Endothelial cell (in vitro differentiated cells): ENCODE measurements around the gene MAP2. TPM values are rescaled to one million over a fixed set of nuclear protein-coding genes. Genes with fewer than 3 reads are reported as not detected.

Experiments
- DNase-seq: peaks from one replicate; pipeline ENCODE4 v3.0.0; 2021; ENCODE audit warnings: low spot score
- H3K27ac Mint-ChIP-seq: one replicate; pipeline ENCODE4 v1.8.0; 2021; ENCODE audit warnings: mixed read lengths, inconsistent platforms; ENCODE audit not compliant: unreplicated experiment
- H3K27me3 Mint-ChIP-seq: one replicate; pipeline ENCODE4 v1.8.0; 2021; ENCODE audit warnings: mild to moderate bottlenecking, moderate library complexity, mixed read lengths, inconsistent platforms; ENCODE audit not compliant: unreplicated experiment
- H3K36me3 Mint-ChIP-seq: one replicate; pipeline ENCODE4 v1.8.0; 2021; ENCODE audit warnings: mild to moderate bottlenecking, low read depth, mixed read lengths, inconsistent platforms; ENCODE audit not compliant: unreplicated experiment
- H3K4me1 Mint-ChIP-seq: one replicate; pipeline ENCODE4 v1.8.0; 2021; ENCODE audit warnings: mild to moderate bottlenecking, mixed read lengths, inconsistent platforms; ENCODE audit not compliant: unreplicated experiment
- H3K4me3 Mint-ChIP-seq: one replicate; pipeline ENCODE4 v1.8.0; 2021; ENCODE audit warnings: mild to moderate bottlenecking, mixed read lengths, inconsistent platforms; ENCODE audit not compliant: unreplicated experiment
- H3K9me3 Mint-ChIP-seq: one replicate; pipeline ENCODE4 v1.8.0; 2021; ENCODE audit warnings: mixed read lengths, inconsistent platforms; ENCODE audit not compliant: unreplicated experiment
- CTCF ChIP-seq: fragments of 200-600 bp; sonication (generic); IDR thresholded peaks from one replicate; pipeline ENCODE4 v1.5.0; 2021; ENCODE audit warnings: antibody characterized with exemption; ENCODE audit not compliant: unreplicated experiment
- total RNA-seq: library from RNA; stranded (reverse); fragmentation: NEBNext Ultra II Directional; extraction: Animal tissue kit (Norgen Biotek cat#: 25700); gene quantifications from one replicate; pipeline ENCODE4 v1.2.1, GENCODE V29; 2021; ENCODE audit not compliant: unreplicated experiment

The MAP2 gene
- total RNA-seq, 1 donor from 2014 or later = 2.1 TPM

GRCh38 chr2:209753020-209753419 is 329.2 kb downstream of the MAP2 start:
- H3K27ac Mint-ChIP-seq = no peak overlapping the region
- H3K4me1 Mint-ChIP-seq = no peaks in the 10 kb centered on the region
- DNase-seq = no peak
- no peak overlapping the region for H3K4me3 Mint-ChIP-seq
- H3K27me3 Mint-ChIP-seq = peaks cover 2% of the 10 kb centered on the region
- peaks cover 4% of the 10 kb centered on the region for H3K9me3 Mint-ChIP-seq
- no peak for TF ChIP-seq CTCF
- no peaks in the 10 kb centered on the region for H3K36me3 Mint-ChIP-seq

GRCh38 chr2:209757163-209757562 is 333.3 kb downstream of the MAP2 start:
- no peak overlapping the region for H3K4me3 Mint-ChIP-seq
- H3K36me3 Mint-ChIP-seq = no peaks in the 10 kb centered on the region
- H3K4me1 Mint-ChIP-seq = no peaks in the 10 kb centered on the region
- DNase-seq = no peak
- no peak for TF ChIP-seq CTCF
- peaks cover 4% of the 10 kb centered on the region for H3K9me3 Mint-ChIP-seq
- no peak overlapping the region for H3K27ac Mint-ChIP-seq
- peaks cover 5% of the 10 kb centered on the region for H3K27me3 Mint-ChIP-seq

- Mint-ChIP-seq H3K4me3 (no peak overlapping the region), H3K27me3 (peaks cover 8% of the 10 kb centered on the region)
- DNase-seq = no peak
These were observed 337.7 kb downstream of the MAP2 start for GRCh38 chr2:209761566-209761965.

GRCh38 chr2:209762563-209762962 is 338.7 kb downstream of the MAP2 start:
- DNase-seq = no peak
- H3K36me3 Mint-ChIP-seq = no peaks in the 10 kb centered on the region
- no peak overlapping the region for H3K4me3 Mint-ChIP-seq
- no peaks in the 10 kb centered on the region for H3K9me3 Mint-ChIP-seq
- no peak overlapping the region for H3K27ac Mint-ChIP-seq
- no peaks in the 10 kb centered on the region for H3K4me1 Mint-ChIP-seq
- TF ChIP-seq CTCF = no peak
- peaks cover 8% of the 10 kb centered on the region for H3K27me3 Mint-ChIP-seq

More at GRCh38 chr2:209761566-209761965, 337.7 kb downstream of the MAP2 start:
- Mint-ChIP-seq H3K4me1 (no peaks in the 10 kb centered on the region), H3K9me3 (no peaks in the 10 kb centered on the region), H3K27ac (no peak overlapping the region), H3K36me3 (no peaks in the 10 kb centered on the region)
- no peak for TF ChIP-seq CTCF

- no peak for TF ChIP-seq CTCF
- Mint-ChIP-seq H3K9me3 (no peaks in the 10 kb centered on the region), H3K27ac (no peak overlapping the region), H3K4me3 (no peak overlapping the region), H3K27me3 (peaks cover 6% of the 10 kb centered on the region), H3K36me3 (no peaks in the 10 kb centered on the region), H3K4me1 (no peaks in the 10 kb centered on the region)
- no peak for DNase-seq
These were observed 339.3 kb downstream of the MAP2 start for GRCh38 chr2:209763106-209763505.
